Measurements from ENCODE around the gene MAP2K5.
A peak's percentile ranks its signal among the peaks of the same experiment; 100 is the strongest.
"Not testable (repeated sequence)": the region's sequence is repeated elsewhere in the genome, so short reads cannot be mapped to it uniquely, and the experiment has no call there.

MAP2K5 gene

DNA sequence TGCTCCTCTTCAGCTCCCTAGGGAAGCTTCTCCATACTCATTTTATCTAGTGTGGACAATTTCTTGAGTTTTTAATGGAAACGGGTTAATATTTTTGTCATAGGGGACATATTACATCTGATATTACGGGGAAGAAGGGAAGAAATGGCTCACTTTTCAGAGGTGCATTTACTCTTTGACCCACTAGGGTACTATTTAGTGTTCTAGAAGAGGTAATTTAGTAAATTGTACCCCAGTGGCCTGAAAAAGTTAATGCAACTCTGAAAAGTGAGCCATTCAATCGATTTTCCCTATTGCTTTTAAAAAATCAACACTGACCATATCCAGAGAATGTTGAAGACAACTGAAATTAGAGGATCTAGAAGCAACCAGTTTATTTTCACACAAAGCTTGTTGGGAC lies 71.2 kb downstream of the MAP2K5 start:
- no peak overlapping the region for H3K4me3 ChIP-seq (ENCODE audit: low read depth, low read length)
- TF ChIP-seq, protein P1, sequence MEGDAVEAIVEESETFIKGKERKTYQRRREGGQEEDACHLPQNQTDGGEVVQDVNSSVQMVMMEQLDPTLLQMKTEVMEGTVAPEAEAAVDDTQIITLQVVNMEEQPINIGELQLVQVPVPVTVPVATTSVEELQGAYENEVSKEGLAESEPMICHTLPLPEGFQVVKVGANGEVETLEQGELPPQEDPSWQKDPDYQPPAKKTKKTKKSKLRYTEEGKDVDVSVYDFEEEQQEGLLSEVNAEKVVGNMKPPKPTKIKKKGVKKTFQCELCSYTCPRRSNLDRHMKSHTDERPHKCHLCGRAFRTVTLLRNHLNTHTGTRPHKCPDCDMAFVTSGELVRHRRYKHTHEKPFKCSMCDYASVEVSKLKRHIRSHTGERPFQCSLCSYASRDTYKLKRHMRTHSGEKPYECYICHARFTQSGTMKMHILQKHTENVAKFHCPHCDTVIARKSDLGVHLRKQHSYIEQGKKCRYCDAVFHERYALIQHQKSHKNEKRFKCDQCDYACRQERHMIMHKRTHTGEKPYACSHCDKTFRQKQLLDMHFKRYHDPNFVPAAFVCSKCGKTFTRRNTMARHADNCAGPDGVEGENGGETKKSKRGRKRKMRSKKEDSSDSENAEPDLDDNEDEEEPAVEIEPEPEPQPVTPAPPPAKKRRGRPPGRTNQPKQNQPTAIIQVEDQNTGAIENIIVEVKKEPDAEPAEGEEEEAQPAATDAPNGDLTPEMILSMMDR (IDR thresholded peaks at IDR 0.05; ENCODE audit: control insufficient read depth, extremely low read depth, insufficient read depth), result no peak
- DNase-seq (ENCODE audit: low read depth), result no peak

DNA sequence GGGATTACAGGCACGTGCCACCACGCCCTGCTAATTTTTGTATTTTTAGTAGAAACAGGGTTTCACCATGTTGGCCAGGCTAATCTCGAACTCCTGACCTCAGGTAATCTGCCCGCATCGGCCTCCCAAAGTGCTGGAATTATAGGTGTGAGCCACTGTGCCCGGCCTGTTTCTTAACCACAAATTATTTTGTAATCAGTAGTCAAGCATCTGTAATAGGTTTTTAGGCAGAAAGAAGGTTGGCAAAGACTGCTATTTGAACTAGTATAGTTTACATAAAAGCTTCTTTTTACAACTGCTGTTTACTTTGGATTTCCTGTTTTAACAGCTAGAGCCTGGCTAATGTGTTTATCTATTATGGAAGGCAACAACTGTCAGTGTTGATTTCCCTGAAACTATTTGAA lies 72.6 kb downstream of the MAP2K5 start:
- peak; percentile 36 for DNase-seq (ENCODE audit: low read depth)
- not testable (repeated sequence) for H3K4me3 ChIP-seq (ENCODE audit: low read depth, low read length)

DNA sequence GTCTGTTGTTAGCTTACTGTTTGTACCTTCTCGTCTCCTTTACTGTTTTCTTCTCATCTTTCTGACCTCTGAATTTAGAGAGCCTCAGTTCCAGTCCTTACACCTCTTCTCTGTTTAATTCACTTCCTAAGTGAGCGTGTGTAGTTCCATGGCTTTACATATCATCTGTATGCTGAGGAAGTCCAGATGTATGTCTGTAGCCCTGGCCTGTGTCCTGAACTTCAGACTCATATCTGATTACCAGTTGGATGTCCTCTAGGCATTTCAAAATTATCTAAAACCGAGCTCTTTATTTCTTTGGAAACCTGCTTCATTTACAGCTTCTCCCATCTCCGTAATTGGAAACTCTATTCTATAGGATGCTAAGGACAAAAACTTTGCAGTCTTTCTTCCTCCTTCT lies 75.8 kb downstream of the MAP2K5 start:
- DNase-seq (ENCODE audit: low read depth), result no peak
- no peak overlapping the region for H3K4me3 ChIP-seq (ENCODE audit: low read depth, low read length)
- TF ChIP-seq, protein P1 (IDR thresholded peaks at IDR 0.05; ENCODE audit: control insufficient read depth, extremely low read depth, insufficient read depth), result no peak

DNA sequence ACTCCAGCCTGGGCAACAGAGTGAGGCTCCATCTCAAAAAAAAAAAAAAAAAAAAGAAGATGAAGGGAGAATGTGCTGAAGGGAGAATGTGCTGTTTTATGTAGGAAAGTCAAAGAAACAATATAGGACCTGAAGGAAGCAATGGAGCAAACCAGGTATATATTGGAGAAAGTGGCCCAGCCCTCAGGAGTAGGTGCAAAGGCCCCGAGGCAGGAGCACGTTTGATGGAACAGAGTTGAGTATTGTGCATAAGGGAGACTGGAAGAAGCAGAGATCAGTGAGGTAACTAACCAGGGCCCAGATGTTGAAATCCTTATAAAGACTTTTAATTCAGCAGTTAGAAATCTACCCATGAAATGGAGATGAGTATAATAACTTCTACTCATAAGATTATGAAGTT lies 79.6 kb downstream of the MAP2K5 start:
- no peak for DNase-seq (ENCODE audit: low read depth)
- TF ChIP-seq, protein P1 (IDR thresholded peaks at IDR 0.05; ENCODE audit: control insufficient read depth, extremely low read depth, insufficient read depth), result no peak
- H3K4me3 ChIP-seq (ENCODE audit: low read depth, low read length), result no peak overlapping the region

DNA sequence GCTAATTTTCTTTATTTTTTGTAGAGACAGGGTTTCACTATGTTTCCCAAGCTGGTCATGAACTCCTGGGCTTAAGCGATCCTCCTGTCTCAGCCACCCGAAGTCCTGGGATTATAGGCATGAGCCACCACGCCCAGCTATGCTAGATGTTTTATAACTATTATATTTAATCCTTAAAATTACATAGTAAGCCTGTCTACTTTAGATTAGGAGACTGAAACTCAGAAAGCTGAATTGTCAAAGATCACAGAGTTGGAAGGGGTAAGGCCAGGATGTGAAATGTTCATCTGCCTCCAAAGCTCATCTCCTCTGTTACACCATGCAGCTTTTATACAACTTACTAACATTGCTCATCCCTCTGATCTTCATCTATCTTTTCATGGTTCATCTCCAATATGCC lies 89.8 kb downstream of the MAP2K5 start:
- H3K4me3 ChIP-seq (ENCODE audit: low read depth, low read length), result no peak overlapping the region
- TF ChIP-seq, protein P1 (IDR thresholded peaks at IDR 0.05; ENCODE audit: control insufficient read depth, extremely low read depth, insufficient read depth), result no peak
- DNase-seq (ENCODE audit: low read depth), result no peak

DNA sequence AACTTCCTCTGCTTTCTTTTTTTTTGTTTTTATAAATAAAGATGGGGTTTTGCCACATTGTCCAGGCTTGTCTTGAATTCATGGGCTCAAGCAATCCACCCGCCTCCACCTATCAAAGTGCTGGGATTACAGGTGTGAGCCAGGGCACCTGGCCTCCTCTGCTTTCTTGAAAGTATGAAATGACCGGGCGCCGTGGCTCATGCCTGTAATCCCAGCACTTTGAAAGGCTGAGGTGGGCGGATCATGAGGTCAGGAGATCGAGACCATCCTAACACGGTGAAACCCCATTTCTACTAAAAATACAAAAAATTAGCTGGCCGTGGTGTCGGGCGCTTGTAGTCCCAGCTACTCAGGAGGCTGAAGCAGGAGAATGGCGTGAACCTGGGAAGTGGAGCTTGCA lies 93.4 kb downstream of the MAP2K5 start:
- not testable (repeated sequence) for DNase-seq (ENCODE audit: low read depth)

DNA sequence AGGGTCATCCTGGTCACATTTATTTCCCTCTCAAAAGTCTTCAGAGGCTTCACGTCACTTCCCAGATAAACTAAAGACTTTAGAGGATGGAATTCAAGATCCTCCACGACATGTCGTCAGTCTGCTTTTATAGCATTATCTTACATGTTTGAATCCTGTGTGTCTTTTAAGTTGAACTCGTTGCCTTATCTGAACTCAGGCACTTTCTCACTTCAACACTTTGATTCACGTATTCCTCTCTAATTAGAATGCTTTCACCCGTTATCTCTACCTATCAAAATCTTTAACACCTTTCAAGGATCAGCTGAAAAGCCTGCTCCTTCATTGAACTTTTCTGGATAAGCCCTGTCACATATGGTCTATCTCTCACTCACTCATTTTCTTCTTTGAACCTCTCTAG lies 97.1 kb downstream of the MAP2K5 start:
- H3K4me3 ChIP-seq (ENCODE audit: low read depth, low read length), result no peak overlapping the region
- DNase-seq (ENCODE audit: low read depth), result no peak
- TF ChIP-seq, protein P1 (IDR thresholded peaks at IDR 0.05; ENCODE audit: control insufficient read depth, extremely low read depth, insufficient read depth), result no peak

More for the DNA sequence above, 93.4 kb downstream of the MAP2K5 start:
- H3K4me3 ChIP-seq (ENCODE audit: low read depth, low read length), result not testable (repeated sequence)

DNA sequence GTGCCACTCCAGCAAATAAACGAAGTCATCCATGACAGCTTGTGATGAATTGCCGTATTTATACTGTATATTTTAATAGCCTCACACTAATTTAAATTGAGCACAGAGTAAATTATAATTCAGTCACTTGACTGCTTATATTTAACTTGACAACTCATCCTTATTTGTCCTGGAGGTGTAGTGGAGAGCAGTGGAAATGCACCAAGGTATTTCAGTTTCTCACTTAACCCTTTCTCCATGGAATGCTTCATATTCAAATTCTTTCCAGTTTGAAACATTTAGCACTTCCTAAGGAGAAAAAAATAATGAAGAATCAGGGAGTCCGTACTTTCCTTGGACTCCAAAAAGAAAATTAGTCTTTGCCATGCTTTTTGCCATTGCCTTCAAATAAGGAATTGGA lies 99.0 kb downstream of the MAP2K5 start:
- no peak overlapping the region for H3K4me3 ChIP-seq (ENCODE audit: low read depth, low read length)
- no peak for DNase-seq (ENCODE audit: low read depth)
- TF ChIP-seq, protein P1 (IDR thresholded peaks at IDR 0.05; ENCODE audit: control insufficient read depth, extremely low read depth, insufficient read depth), result no peak

All from LNCaP clone FGC (cell line).